IMR-90 (cell line): ENCODE results near the gene DOCK10. TPM values are rescaled to one million over a fixed set of nuclear protein-coding genes. Genes with fewer than 3 reads are reported as not detected.

Experiments
- ATAC-seq: fragments of 200-7000 bp; cut with Tn5 transposase; 2 replicates; pipeline ENCODE4 v1.9.1; 2020; ENCODE audit warnings: low read depth, mild to moderate bottlenecking, moderate library complexity
- BruUV-seq: library from RNA; stranded (reverse); fragments of 400-500 nt; replicated peaks from 2 replicates; lab custom pipeline; 2021; lab: Mats Ljungman, UMichigan
- CTCF ChIA-PET: fragments of 300-600 bp; formaldehyde crosslinking; extraction: SDS; loops from one replicate; lab custom pipeline; 2021; ENCODE audit warnings: antibody characterized with exemption; lab: Yijun Ruan, JAX
- POLR2A ChIA-PET: fragments of 300-600 bp; sonication (Branson Sonifier 250); formaldehyde crosslinking; loops from one replicate; lab custom pipeline; 2022; ENCODE audit warnings: antibody characterized with exemption; ENCODE audit not compliant: unreplicated experiment; lab: Charles Lee
- DNase-seq: peaks from one replicate; pipeline ENCODE4 v3.0.0; 2013
- H2AFZ ChIP-seq: replicated peaks from 2 replicates; pipeline ENCODE3; 2013; ENCODE audit warnings: low read length, mild to moderate bottlenecking; ENCODE audit not compliant: poor library complexity
- H2AK5ac ChIP-seq: 2 replicates; pipeline ENCODE4 v1.6.1; 2013; ENCODE audit warnings: low read depth, low read length, inconsistent platforms
- H2AK9ac ChIP-seq: replicated peaks from 2 replicates; pipeline ENCODE3; 2013; ENCODE audit warnings: mild to moderate bottlenecking, low read depth, low read length, moderate library complexity; ENCODE audit not compliant: poor library complexity
- H2BK120ac ChIP-seq: 2 replicates; pipeline ENCODE4 v1.6.1; 2013; ENCODE audit warnings: low read depth, low read length, inconsistent platforms
- H2BK15ac ChIP-seq: 3 replicates; pipeline ENCODE4 v1.6.1; 2013; ENCODE audit warnings: low read depth, low read length, inconsistent platforms
- H2BK20ac ChIP-seq: 2 replicates; pipeline ENCODE4 v1.6.1; 2013; ENCODE audit warnings: low read depth, mild to moderate bottlenecking, inconsistent platforms, low read length, moderate library complexity
- H2BK5ac ChIP-seq: 2 replicates; pipeline ENCODE4 v1.6.1; 2013; ENCODE audit warnings: mild to moderate bottlenecking, low read depth, low read length, inconsistent platforms; ENCODE audit not compliant: poor library complexity, severe bottlenecking
- H3K14ac ChIP-seq: replicated peaks from 2 replicates; pipeline ENCODE4 v1.6.1; 2013; ENCODE audit warnings: low read depth, low read length, inconsistent platforms
- H3K18ac ChIP-seq: 2 replicates; pipeline ENCODE4 v1.6.1; 2013; ENCODE audit warnings: low read depth, low read length, control low read depth
- H3K23ac ChIP-seq: 2 replicates; pipeline ENCODE4 v1.6.1; 2013; ENCODE audit warnings: low read depth, low read length, inconsistent platforms
- H3K27ac ChIP-seq: 2 replicates; pipeline ENCODE4 v1.5.1; 2013; ENCODE audit warnings: mild to moderate bottlenecking, control low read depth, low read length; ENCODE audit not compliant: insufficient read depth
- H3K27me3 ChIP-seq: 2 replicates; pipeline ENCODE4 v1.6.1; 2013; ENCODE audit warnings: low read length; ENCODE audit not compliant: control insufficient read depth, insufficient read depth
- H3K36me3 ChIP-seq: 2 replicates; pipeline ENCODE4 v1.6.1; 2013; ENCODE audit warnings: low read length, mixed read lengths; ENCODE audit not compliant: control insufficient read depth, insufficient read depth
- H3K4ac ChIP-seq: 2 replicates; pipeline ENCODE4 v1.6.1; 2013; ENCODE audit warnings: low read depth, low read length, inconsistent platforms
- H3K4me1 ChIP-seq: 2 replicates; pipeline ENCODE4 v1.6.1; 2013; ENCODE audit warnings: low read length, mixed read lengths; ENCODE audit not compliant: control insufficient read depth, insufficient read depth
- H3K4me2 ChIP-seq: 2 replicates; pipeline ENCODE4 v1.6.1; 2013; ENCODE audit warnings: low read depth, mild to moderate bottlenecking, control low read depth, low read length, moderate library complexity
- H3K4me3 ChIP-seq: 2 replicates; pipeline ENCODE4 v1.5.1; 2013; ENCODE audit warnings: low read depth, mild to moderate bottlenecking, control low read depth, low read length, moderate library complexity; ENCODE audit not compliant: insufficient read depth
- H3K56ac ChIP-seq: 2 replicates; pipeline ENCODE4 v1.6.1; 2013; ENCODE audit warnings: low read length, inconsistent platforms; ENCODE audit not compliant: insufficient read depth; ENCODE audit errors: extremely low read depth
- H3K79me1 ChIP-seq, 2 experiments: 2 replicates each; pipeline ENCODE4 v1.6.1; 2013; ENCODE audit warnings: low read length in 2 of 2, inconsistent platforms in 1 of 2, low read depth in 1 of 2
- H3K9ac ChIP-seq: 2 replicates; pipeline ENCODE4 v1.6.1; 2013; ENCODE audit warnings: low read depth, low read length, control low read depth
- H3K9me1 ChIP-seq: 2 replicates; pipeline ENCODE4 v1.6.1; 2013; ENCODE audit warnings: low read length, inconsistent platforms; ENCODE audit not compliant: insufficient read depth
- H3K9me3 ChIP-seq: 2 replicates; pipeline ENCODE4 v1.6.1; 2013; ENCODE audit warnings: low read length; ENCODE audit not compliant: control insufficient read depth, insufficient read depth
- H4K20me1 ChIP-seq: 2 replicates; pipeline ENCODE4 v1.6.1; 2013; ENCODE audit warnings: low read length, inconsistent platforms; ENCODE audit not compliant: insufficient read depth
- H4K5ac ChIP-seq: 2 replicates; pipeline ENCODE4 v1.6.1; 2013; ENCODE audit warnings: mild to moderate bottlenecking, low read depth, low read length, control low read depth
- H4K8ac ChIP-seq, 2 experiments: 2 replicates each; pipeline ENCODE4 v1.6.1; 2013; ENCODE audit warnings: low read depth in 2 of 2, low read length in 2 of 2, control low read depth in 1 of 2, inconsistent platforms in 1 of 2
- H4K91ac ChIP-seq: 2 replicates; pipeline ENCODE4 v1.6.1; 2013; ENCODE audit warnings: low read depth, low read length, inconsistent platforms; ENCODE audit not compliant: insufficient read depth
- BHLHE40 ChIP-seq: fragments of 150-350 bp; IDR thresholded peaks from 2 replicates; pipeline ENCODE4 v1.6.1; 2016; ENCODE audit warnings: mild to moderate bottlenecking, low read depth, low read length
- CEBPB ChIP-seq: IDR thresholded peaks from 2 replicates; pipeline ENCODE4 v1.6.1; 2012; ENCODE audit warnings: low read depth, low read length, improper control_type of control experiment
- CHD1 ChIP-seq: IDR thresholded peaks from 2 replicates; pipeline ENCODE4 v1.6.1; 2012; ENCODE audit warnings: low read depth, low read length, improper control_type of control experiment
- ELK1 ChIP-seq: fragments of 150-350 bp; IDR thresholded peaks from 2 replicates; pipeline ENCODE4 v1.6.1; 2016; ENCODE audit warnings: low read depth, mild to moderate bottlenecking, low read length, moderate library complexity, borderline replicate concordance
- MAFK ChIP-seq: IDR thresholded peaks from 2 replicates; pipeline ENCODE4 v1.6.1; 2012; ENCODE audit warnings: low read depth, low read length, improper control_type of control experiment
- POLR2A ChIP-seq: IDR thresholded peaks from 2 replicates; pipeline ENCODE4 v1.6.1; 2012; ENCODE audit warnings: mild to moderate bottlenecking, low read depth, low read length
- USF2 ChIP-seq: fragments of 150-350 bp; IDR thresholded peaks from 2 replicates; pipeline ENCODE4 v1.6.1; 2017; ENCODE audit warnings: mild to moderate bottlenecking, antibody characterized with exemption, low read length, low read depth
- dilution Hi-C: fragments of 300-500 bp; cut with HindIII; formaldehyde crosslinking; loops from one replicate; pipeline ENCODE4 v1.14.3; 2018; ENCODE audit warnings: low sequenced_read_pairs; ENCODE audit not compliant: unreplicated experiment
- in situ Hi-C: fragments of 300-500 bp; cut with MboI; formaldehyde crosslinking; loops from 3 replicates; pipeline ENCODE4 v1.14.3; 2019; ENCODE audit warnings: low sequenced_read_pairs, inconsistent platforms, mixed read lengths
- intact Hi-C: fragments of 100-400 bp; cut with micrococcal nuclease; formaldehyde crosslinking; loops from 2 replicates; pipeline ENCODE4 v1.10.0; 2022
- polyA plus RNA-seq, 3 experiments: library from polyadenylated mRNA; depleted of rRNA; stranded (reverse); fragments of >200 nt; gene quantifications; 2 replicates each; pipeline ENCODE4 v1.2.3, GENCODE V29; 2012; ENCODE audit warnings: low replicate concordance in 1 of 3
- total RNA-seq: library from RNA; depleted of rRNA; stranded (reverse); fragments of >200 nt; gene quantifications from 2 replicates; pipeline ENCODE4 v1.2.3, GENCODE V29; 2012

The DOCK10 gene
- total and polyA plus RNA-seq, 2 of the 4 experiments (the other 2 are of a cell fraction), result 58.6 to 75.3 TPM

DNA sequence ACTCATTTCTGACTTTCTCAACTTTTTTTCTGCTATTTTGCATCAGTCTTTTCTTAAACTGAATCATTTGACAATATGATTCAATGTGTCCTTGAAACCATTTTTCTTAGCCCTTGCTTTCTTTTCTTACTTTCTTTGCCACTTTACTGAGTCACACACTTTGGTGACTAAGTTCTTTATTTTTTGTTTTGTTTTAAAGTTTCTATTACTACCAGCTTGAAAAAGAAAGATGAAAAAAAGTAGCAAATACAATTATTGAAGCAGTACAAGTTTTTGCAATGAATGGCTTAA lies 116.5 kb downstream of the DOCK10 start:
- H3K9ac ChIP-seq, result peak overlapping the region; percentile 31; the same call in 1 of the 2 replicates
- H3K79me1 ChIP-seq, result peaks cover 19 to 28% of the 10 kb centered on the region in 2 experiments; a peak in 3 of 4 replicates
- dilution Hi-C loops (no loop called here), intact Hi-C loops (no loop called here), in situ Hi-C loops (no loop called here)
- H3K9me1 ChIP-seq, result peaks cover 9% of the 10 kb centered on the region
- BruUV-seq, result no TSS peak
- peak; percentile 19; the same call in 1 of the 2 replicates for ATAC-seq
- no peak overlapping the region for H2AFZ ChIP-seq
- TF ChIP-seq POLR2A (no peak), ELK1 (no peak), CEBPB (no peak), BHLHE40 (no peak), MAFK (no peak), CHD1 (no peak), USF2 (no peak)
- H3K56ac ChIP-seq, result no peak overlapping the region
- no peak overlapping the region for H4K91ac ChIP-seq
- H3K27ac ChIP-seq, result no peak overlapping the region
- H3K4me3 ChIP-seq, result no peak overlapping the region
- H3K27me3 ChIP-seq, result no peaks in the 10 kb centered on the region
- H2BK5ac ChIP-seq, result peak overlapping the region; percentile 88
- peak; percentile 63 for DNase-seq
- no peaks in the 10 kb centered on the region for H3K36me3 ChIP-seq
- peak overlapping the region; percentile 55; the same call in 1 of the 2 replicates for H3K4ac ChIP-seq
- peak overlapping the region; percentile 60; the same call in 1 of the 2 replicates for H2BK20ac ChIP-seq
- 0 out of 3 replicates have a peak overlapping the region, but pooled peaks have one; percentile 63 for H2BK15ac ChIP-seq
- H2AK5ac ChIP-seq, result no peak overlapping the region
- peak overlapping the region in 1 of 2 experiments; percentile 96; a peak in 2 of 4 replicates for H4K8ac ChIP-seq
- H2AK9ac ChIP-seq, result no peak overlapping the region
- H4K20me1 ChIP-seq, result no peaks in the 10 kb centered on the region
- no peak overlapping the region for H3K14ac ChIP-seq
- ChIA-PET POLR2A (no interaction called here), CTCF (interaction anchor here (1.1 kb wide), 1 partner anchor 9 kb away, joined by 4 read pairs; no protein-coding TSS in a partner anchor)
- H3K9me3 ChIP-seq, result no peaks in the 10 kb centered on the region
- H3K23ac ChIP-seq, result no peak overlapping the region
- peak overlapping the region; percentile 62; the same call in 1 of the 2 replicates for H3K18ac ChIP-seq
- H4K5ac ChIP-seq, result no peak overlapping the region; the same call in 1 of the 2 replicates
- 0 out of 2 replicates have a peak overlapping the region, but pooled peaks have one; percentile 65 for H2BK120ac ChIP-seq
- peaks cover 19% of the 10 kb centered on the region for H3K4me1 ChIP-seq
- H3K4me2 ChIP-seq, result peak overlapping the region; percentile 50; the same call in 1 of the 2 replicates
